ENCODE data around the gene TOMM20. TPM values are rescaled to one million over a fixed set of nuclear protein-coding genes. Genes with fewer than 3 reads are reported as not detected.

TOMM20 gene
- total RNA-seq, 1 donor from 2014 or later: 87.4 TPM

GRCh38 chr1:235078480-235079381, 49.9 kb downstream of the TOMM20 start:
- no peaks in the 10 kb centered on the region for H3K9me3 ChIP-seq
- no peak for TF ChIP-seq CTCF (IDR thresholded peaks at IDR 0.05)
- no peak for DNase-seq
- no peak for ATAC-seq
- H3K27ac ChIP-seq: peak overlapping the region; percentile 66
- H3K4me3 ChIP-seq: no peak overlapping the region
- intact Hi-C loops (cut with DNase I): loop anchor here (10.0 kb wide), 1 partner anchor 354 kb away; no protein-coding TSS in a partner anchor
- H3K4me1 ChIP-seq: peaks cover 75% of the 10 kb centered on the region
- no peaks in the 10 kb centered on the region for H3K36me3 ChIP-seq
- no peaks in the 10 kb centered on the region for H3K27me3 ChIP-seq

DNA sequence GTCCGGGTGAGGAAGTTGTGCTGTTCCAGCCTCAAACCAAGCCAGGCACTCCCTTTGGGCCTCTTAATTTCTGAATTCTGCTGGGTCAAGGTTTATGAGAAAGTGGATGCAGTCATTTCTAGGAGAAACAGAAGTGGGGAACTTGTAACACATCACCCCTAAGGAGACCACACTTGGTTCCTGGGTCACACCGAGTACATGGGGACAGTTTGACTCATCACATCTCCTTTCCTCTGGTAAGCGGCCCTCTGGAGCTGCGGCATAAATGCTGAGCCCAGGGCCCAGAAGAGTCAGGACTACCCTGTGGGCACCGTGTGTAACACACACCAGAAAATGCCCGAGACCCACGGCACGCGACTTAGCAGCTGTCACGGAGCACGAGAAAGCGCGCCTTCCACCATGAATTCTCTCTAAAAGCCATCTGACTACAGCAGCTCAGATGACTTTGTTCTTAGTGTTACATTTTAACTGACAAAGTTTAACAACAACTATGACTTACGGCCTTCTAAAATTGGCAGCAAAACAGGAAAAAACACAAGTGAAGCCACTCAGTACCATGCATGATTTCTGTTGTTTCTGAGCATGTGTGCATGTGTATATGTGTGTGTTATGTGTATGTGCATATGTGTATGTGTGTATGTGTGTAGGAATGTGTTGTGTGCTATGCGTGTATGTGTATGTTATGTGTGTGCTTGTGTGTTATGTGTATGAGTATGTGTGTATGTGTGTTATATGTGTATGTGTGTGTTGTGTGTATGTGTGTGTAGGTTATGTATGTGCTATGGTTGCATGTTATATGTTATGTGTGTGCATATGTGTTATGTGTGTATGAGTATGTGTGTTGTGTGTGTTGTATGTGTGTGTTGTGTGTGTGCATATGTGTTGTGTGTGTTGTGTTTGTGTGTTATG, 50.8 kb downstream of the TOMM20 start:
- Histone ChIP-seq H3K4me1 (peaks cover 73% of the 10 kb centered on the region), H3K4me3 (no peak overlapping the region), H3K36me3 (no peaks in the 10 kb centered on the region), H3K9me3 (no peaks in the 10 kb centered on the region), H3K27ac (peak overlapping the region; percentile 66), H3K27me3 (no peaks in the 10 kb centered on the region)
- ATAC-seq (peak; percentile 2), DNase-seq (no peak)
- intact Hi-C loops (cut with DNase I): loop anchor here (10.0 kb wide), 1 partner anchor 353 kb away; no protein-coding TSS in a partner anchor
- TF ChIP-seq CTCF (IDR thresholded peaks at IDR 0.05): no peak

DNA sequence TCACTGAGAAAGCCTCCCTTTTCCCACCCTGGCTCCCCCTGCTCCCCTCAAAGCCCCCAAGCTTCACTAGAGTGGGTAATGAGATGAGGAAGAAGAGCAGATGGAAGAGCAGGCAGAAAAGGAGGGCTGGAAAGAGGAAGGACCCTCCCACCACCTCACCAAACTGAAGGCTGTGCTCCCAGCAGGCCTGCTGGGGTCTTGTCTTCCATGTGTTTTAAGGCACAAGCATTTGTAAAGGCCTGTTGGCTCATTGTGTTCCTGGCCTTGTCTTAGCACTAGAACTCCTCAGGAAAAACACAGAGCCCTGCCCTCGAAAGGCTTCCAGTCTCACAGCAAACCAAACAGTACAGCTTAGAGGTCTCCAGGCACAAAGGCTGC, 51.5 kb downstream of the TOMM20 start:
- ATAC-seq (no peak), DNase-seq (peak; percentile 16)
- H3K9me3 ChIP-seq: no peaks in the 10 kb centered on the region
- no peak overlapping the region for H3K4me3 ChIP-seq
- intact Hi-C loops (cut with DNase I): loop anchor here (10.0 kb wide), 1 partner anchor 352 kb away; no protein-coding TSS in a partner anchor
- no peaks in the 10 kb centered on the region for H3K36me3 ChIP-seq
- TF ChIP-seq CTCF (IDR thresholded peaks at IDR 0.05): no peak
- H3K4me1 ChIP-seq: peaks cover 66% of the 10 kb centered on the region
- peak overlapping the region; percentile 66 for H3K27ac ChIP-seq
- no peaks in the 10 kb centered on the region for H3K27me3 ChIP-seq

DNA sequence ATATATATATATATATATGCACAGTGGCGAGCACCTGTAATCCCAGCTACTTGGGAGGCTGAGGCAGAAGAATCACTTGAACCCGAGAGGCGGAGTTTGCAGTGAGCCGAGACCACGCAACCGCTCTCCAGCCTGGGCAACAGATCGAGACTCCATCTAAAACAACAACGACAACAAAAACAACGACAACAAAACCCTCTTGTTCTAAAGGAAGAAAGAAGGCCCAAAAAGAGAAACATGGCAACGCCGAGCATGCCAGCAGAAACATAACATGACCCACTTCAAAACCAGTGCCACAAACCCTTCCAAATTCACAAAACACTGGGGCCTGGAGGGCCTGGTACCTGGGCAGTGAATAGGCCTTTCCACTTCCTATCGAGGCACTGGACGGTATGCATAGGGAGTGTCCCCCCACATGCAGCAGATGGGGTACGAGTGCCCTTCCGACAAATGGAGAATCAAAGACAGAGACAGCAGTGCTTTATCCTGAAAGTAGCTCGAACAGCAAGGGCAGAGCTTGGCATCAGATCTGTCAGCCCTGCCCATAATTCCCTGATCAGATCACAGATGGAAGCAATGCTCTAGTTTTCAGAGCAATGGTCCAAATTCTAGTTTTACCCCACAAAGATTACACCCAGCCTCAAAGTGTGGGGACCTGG, 52.0 kb downstream of the TOMM20 start:
- H3K4me1 ChIP-seq: peaks cover 63% of the 10 kb centered on the region
- TF ChIP-seq CTCF (IDR thresholded peaks at IDR 0.05): no peak
- peak overlapping the region; percentile 66 for H3K27ac ChIP-seq
- H3K36me3 ChIP-seq: no peaks in the 10 kb centered on the region
- intact Hi-C loops (cut with DNase I): loop anchor here (10.0 kb wide), 1 partner anchor 352 kb away; no protein-coding TSS in a partner anchor
- DNase-seq (no peak), ATAC-seq (no peak)
- H3K27me3 ChIP-seq: no peaks in the 10 kb centered on the region
- H3K9me3 ChIP-seq: no peaks in the 10 kb centered on the region
- H3K4me3 ChIP-seq: no peak overlapping the region

- Histone ChIP-seq H3K36me3 (no peaks in the 10 kb centered on the region), H3K4me1 (peaks cover 63% of the 10 kb centered on the region), H3K27me3 (no peaks in the 10 kb centered on the region), H3K9me3 (no peaks in the 10 kb centered on the region), H3K27ac (peak overlapping the region; percentile 91), H3K4me3 (no peak overlapping the region)
- intact Hi-C loops (cut with DNase I): loop anchor here (10.0 kb wide), 1 partner anchor 351 kb away; no protein-coding TSS in a partner anchor
- TF ChIP-seq CTCF (IDR thresholded peaks at IDR 0.05): no peak
- no peak for ATAC-seq
- DNase-seq: no peak
Measured at GRCh38 chr1:235075777-235076308, 52.8 kb downstream of the TOMM20 start.

All from upper lobe of right lung (tissue), 1 donor.